Endothelial cell of umbilical vein (primary cell): ENCODE data around the gene KCNH1.

Experiments used
- CTCF ChIP-seq, 2 donors: IDR thresholded peaks; 1 replicate in 1 of 2; 2 replicates in 1 of 2; pipeline ENCODE4 v1.5.1; 2011; ENCODE audit warnings: low read length in 2 of 2, mild to moderate bottlenecking in 2 of 2, moderate library complexity in 2 of 2, control low read depth in 1 of 2, inconsistent platforms in 1 of 2, low read depth in 1 of 2; ENCODE audit not compliant: insufficient read depth in 1 of 2; ENCODE audit errors: extremely low read depth in 1 of 2
- EZH2 ChIP-seq: IDR thresholded peaks from 2 replicates; pipeline ENCODE4 v1.6.1; 2012; ENCODE audit warnings: borderline replicate concordance, low read depth, mild to moderate bottlenecking, moderate library complexity, low read length, inconsistent platforms; ENCODE audit not compliant: severe bottlenecking
- FOS ChIP-seq: IDR thresholded peaks from 2 replicates; pipeline ENCODE4 v1.6.1; 2011; ENCODE audit warnings: mild to moderate bottlenecking, low read length, moderate library complexity, borderline replicate concordance; ENCODE audit not compliant: insufficient read depth
- GATA2 ChIP-seq: IDR thresholded peaks from 2 replicates; pipeline ENCODE4 v1.7.0; 2011; ENCODE audit warnings: low read depth, mild to moderate bottlenecking, moderate library complexity, mixed read lengths, low read length; ENCODE audit not compliant: insufficient read length, insufficient read depth
- JUN ChIP-seq: IDR thresholded peaks from 2 replicates; pipeline ENCODE4 v1.6.1; 2011; ENCODE audit warnings: borderline replicate concordance, low read depth; ENCODE audit not compliant: insufficient read length, insufficient read depth
- MAX ChIP-seq: IDR thresholded peaks from 2 replicates; pipeline ENCODE4 v1.6.1; 2011; ENCODE audit not compliant: insufficient read depth, insufficient read length
- MYC ChIP-seq: IDR thresholded peaks from one replicate; pipeline ENCODE4 v1.6.1; 2011; ENCODE audit warnings: mild to moderate bottlenecking, low read depth, low read length
- POLR2A ChIP-seq: IDR thresholded peaks from 2 replicates; pipeline ENCODE4 v1.6.1; 2012; ENCODE audit warnings: low read depth, mild to moderate bottlenecking, control low read depth, low read length
- POLR2AphosphoS5 ChIP-seq: IDR thresholded peaks from 2 replicates; pipeline ENCODE4 v1.6.1; 2012; ENCODE audit warnings: low read depth, mild to moderate bottlenecking, control low read depth, low read length, moderate library complexity; ENCODE audit not compliant: insufficient read depth

- TF ChIP-seq CTCF (IDR thresholded peaks at IDR 0.05; ENCODE audit: extremely low read depth in 1 of 2, insufficient read depth in 1 of 2, low read depth in 1 of 2, low read length in 2 of 2) (no peak), MYC (no peak), POLR2A (no peak), EZH2 (no peak), POLR2AphosphoS5 (no peak), JUN (no peak), MAX (no peak), FOS (no peak), GATA2 (no peak)
Observed at GRCh38 chr1:210726621-210727020, 407.3 kb downstream of the KCNH1 start.
